GM21576 (cell line): ENCODE measurements around the gene RAD9A.
"Not testable (repeated sequence)": the region's sequence is repeated elsewhere in the genome, so short reads cannot be mapped to it uniquely, and the experiment has no call there.

Source experiments
- ATAC-seq: cut with Tn5 transposase; IDR thresholded peaks from one replicate; pipeline ENCODE4 v1.9.1; 2021; ENCODE audit warnings: mild to moderate bottlenecking, moderate library complexity; ENCODE audit not compliant: unreplicated experiment

RAD9A gene

DNA sequence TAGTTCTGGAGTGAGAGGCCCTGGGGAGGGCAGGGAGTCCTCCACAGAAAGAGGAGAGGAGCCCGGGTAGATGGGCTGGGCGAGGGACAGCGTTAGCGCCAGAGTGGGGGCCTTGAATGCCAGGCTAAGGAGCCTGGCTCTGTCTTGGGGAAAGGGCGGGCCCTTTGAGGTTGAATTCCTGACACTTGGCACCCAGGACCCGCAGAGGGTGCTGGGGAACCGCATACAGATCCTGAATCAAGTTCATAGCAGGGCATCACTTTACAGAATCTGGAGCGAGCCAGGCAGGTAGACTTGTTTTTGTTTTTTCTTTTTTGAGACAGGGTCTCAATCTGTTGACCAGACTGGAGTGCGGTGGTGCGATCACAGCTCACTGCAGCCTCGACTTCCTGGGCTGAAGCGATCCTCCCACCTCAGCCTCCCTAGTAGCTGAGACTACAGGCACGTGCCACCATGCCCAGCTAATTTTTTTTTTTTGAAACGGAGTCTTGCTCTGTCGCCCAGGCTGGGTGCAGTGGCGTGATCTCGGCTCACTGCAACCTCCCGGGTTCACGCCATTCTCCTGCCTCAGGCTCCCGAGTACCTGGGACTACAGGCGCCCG lies 29.7 kb downstream of the RAD9A start:
- ATAC-seq: no peak

DNA sequence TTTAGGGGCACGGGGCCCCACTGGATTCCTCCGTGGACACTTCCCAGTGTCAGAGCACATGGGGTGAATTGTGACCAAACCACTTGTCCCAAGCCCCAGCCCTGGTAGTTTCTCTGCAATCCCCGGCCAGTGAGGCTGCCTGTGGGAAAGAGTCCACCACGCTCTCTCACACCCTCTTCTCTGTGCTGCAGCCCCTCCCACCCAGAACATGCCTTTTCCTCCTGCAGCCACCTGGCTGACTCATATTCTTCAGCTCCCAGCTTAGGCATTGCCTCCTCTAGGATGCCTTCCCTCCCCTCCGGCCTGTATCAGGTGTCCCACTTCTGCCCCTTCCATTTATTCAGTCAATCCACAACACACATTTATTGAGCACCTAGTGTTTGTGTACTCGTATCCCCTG lies 31.1 kb downstream of the RAD9A start:
- no peak for ATAC-seq

DNA sequence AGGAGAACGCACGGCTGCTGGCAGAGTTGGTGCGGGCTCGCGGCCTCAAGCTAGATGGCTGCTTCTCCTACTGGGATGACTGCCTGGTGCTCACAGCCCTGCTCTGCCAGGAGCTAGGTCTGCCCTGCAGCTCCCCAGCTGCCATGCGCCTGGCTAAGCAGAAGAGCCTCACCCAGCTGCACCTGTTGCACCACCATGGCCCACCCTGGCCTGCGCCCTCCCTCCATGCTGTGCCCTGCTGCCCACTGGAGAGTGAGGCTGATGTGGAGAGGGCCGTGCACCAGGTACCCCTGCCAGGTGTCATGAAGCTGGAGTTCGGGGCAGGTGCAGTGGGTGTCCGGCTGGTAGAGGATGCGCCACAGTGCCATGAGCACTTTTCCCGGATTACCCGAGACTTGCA lies 31.7 kb downstream of the RAD9A start:
- ATAC-seq: no peak

DNA sequence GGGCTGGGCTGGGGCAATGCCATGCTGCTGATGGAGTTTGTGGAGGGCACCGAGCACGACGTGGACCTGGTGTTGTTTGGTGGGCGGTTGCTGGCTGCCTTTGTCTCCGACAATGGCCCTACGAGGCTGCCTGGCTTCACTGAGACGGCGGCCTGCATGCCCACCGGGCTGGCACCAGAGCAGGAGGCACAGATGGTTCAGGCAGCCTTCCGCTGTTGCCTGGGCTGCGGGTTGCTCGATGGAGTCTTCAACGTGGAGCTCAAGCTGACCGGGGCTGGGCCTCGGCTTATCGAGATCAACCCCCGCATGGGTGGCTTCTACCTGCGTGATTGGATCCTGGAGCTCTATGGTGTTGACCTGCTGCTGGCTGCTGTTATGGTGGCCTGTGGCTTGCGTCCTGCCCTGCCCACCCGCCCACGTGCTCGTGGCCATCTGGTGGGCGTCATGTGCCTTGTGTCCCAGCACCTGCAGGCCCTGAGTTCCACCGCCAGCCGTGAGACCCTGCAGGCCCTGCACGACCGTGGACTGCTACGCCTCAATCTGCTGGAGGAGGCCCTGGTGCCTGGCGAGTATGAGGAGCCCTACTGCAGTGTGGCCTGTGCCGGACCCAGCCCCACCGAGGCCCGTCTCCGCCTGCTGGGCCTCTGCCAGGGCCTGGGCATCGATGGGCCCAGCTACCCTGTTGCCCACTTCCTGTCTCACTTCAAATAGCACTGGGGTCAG lies 32.3 kb downstream of the RAD9A start:
- ATAC-seq: no peak

DNA sequence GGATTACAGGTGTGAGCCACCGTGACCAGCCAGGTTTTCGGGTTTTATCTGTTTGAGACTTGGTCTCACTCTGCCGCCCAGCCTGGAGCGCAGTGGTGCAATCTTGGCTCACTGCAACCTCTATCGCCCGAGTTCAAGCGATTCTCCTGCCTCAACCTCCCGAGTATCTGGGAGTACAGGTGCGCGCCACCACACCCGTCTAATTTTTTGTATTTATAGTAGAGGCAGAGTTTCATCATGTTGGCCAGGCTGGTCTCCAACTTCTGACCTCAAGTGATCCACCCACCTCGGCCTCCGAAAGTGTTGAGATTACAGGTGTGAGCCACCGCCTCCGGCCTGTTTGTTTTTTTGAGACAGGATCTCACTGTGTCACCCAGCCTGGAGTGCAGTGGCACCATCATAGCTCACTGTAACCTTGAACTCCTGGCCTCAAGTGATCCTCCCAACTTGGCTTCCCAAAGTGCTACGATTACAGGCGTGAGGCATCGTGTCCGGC lies 35.6 kb downstream of the RAD9A start:
- not testable (repeated sequence) for ATAC-seq

DNA sequence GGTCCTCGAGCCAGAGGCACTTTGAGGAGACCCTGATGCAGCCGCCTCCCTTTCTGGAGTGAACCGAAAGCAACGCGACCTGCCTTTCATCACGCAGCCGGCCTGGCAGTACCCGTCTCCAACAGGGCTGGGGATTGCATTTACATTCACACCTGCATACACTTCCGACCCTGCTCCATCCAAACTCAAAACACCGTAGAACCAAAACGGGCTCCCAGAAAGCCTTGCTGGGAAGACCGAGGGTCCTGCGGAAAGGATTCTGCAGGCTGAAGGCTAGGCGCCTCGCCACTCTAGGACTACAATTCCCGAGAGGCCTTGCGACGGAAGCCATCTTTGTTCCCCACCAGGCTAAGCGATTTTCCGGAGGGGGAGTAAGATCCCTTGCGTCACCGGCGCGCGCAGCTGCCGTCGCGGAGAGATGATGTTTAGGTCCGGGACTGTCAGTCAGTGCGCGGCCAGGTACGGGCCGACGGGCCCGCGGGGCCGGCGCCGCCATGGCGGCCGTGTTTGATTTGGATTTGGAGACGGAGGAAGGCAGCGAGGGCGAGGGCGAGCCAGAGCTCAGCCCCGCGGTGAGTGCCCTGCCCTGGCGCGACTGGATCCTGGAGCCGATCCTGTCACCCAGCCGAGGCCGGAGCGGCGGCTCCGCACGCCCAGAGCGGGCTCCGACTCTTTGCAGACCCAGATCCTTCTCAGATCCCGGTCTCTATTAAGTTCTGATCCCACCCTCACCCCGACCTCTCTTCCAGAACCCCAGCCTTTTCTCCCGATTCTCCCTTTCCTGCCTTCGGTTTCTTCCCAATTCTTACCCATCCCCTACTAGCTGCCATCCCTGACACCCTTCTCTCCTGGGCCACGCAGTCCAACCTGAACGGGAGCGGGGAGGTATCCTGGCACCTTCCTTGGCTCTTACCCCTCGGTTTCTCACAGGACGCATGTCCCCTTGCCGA lies 36.5 kb downstream of the RAD9A start, which contains the start of gene RPS6KB2:
Gene RPS6KB2 (plus strand): TSS at position 443 of the 950 bp plus-strand sequence. CDS start 52 bp downstream, at position 495.
- ATAC-seq: peak; percentile 74

DNA sequence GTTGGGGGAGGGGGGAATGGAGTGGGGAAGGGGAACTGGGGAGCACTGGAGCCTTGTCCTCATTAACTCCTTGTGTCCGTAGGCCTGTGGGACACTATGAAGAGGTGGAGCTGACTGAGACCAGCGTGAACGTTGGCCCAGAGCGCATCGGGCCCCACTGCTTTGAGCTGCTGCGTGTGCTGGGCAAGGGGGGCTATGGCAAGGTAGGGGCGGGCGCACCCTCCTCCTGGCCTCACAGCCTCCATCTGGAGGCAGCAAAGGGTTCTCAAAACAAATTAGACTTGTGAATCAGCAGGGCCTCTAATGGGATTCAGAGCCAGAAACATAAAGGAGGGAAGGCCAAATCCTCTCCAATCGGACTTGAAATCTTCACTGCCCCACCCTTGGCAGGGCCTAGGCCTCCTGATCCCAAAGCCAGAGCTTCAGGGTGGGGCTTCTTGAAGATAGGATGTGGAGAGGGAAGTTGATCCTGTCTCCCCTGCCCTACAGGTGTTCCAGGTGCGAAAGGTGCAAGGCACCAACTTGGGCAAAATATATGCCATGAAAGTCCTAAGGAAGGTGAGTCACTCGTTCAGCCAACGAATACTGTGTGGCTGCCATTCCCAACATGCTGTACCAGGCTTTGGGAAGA lies 37.4 kb downstream of the RAD9A start:
- ATAC-seq: no peak

DNA sequence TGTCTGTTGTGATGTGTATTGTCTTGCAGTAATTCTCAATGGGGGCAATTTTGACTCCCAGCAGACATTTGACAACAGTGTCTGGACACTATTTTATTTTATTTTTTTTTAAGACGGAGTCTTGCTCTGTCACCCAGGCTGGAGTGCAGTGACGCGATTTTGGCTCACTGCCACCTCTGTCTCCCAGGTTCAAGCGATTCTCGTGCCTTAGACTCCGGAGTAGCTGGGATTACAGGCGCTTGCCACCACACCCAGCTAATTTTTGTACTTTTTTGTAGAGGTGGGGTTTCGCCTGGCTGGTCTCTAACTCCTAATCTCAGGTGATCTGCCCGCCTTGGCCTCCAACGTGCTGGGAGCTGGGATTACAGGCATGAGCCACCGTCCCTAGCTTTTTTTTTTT lies 37.9 kb downstream of the RAD9A start:
- ATAC-seq: no peak

DNA sequence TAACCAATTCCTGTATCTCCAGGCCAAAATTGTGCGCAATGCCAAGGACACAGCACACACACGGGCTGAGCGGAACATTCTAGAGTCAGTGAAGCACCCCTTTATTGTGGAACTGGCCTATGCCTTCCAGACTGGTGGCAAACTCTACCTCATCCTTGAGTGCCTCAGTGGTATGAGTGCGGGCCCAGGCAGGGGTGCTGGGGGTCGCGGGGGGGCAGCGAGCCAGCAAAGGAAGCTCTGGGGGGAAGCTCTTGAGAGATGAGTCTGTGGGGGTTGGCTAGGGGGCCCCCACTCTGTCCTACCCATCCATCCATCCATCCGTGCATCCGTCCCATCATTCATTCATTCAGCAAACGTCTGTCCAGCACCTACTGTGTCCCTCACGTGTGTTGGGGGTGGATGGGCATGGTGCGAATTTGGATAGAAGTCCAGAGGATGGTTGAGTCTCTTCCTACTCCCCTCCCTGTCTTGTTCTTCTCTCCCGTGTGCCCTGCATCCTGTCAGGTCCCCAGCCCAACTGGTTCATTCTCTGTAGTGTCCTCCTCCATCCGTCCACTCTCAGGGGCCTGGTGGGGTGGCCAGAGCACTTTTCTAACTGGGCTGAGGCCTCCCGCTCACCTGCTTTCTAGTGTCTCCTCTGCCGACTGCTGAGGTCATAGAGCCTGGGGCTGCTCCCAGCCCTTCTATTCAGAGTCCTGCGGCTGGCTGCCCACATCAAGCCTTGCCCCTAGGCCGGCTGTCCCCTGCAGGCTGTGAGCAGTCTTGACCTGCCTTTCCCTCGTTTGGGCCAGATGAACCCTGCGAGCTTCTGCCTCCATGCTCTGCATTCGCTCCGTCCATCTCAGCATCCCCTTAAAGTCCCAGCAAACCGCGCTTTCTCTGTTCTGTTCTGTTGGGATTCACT lies 39.8 kb downstream of the RAD9A start:
- no peak for ATAC-seq

DNA sequence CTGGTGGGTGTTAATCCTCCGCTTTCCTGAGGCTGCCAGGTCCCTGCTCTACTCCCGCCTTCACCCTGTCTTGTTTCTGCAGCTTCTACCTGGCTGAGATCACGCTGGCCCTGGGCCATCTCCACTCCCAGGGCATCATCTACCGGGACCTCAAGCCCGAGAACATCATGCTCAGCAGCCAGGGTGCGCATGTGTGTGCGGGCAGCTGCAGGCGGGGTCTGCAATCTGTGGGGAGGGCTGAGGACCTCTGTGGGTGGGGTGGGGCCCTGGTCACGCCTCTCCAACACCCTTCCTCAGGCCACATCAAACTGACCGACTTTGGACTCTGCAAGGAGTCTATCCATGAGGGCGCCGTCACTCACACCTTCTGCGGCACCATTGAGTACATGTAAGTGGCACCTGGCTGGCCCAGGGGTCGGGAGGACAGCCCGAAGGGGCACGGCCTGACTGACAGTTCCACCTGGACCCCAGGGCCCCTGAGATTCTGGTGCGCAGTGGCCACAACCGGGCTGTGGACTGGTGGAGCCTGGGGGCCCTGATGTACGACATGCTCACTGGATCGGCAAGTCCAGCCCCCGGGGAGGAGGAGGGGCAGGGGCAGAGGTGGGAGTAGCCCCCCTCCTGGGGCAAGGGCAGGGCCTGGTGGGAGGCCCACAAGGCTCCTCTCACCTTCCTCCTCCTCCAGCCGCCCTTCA lies 41.0 kb downstream of the RAD9A start:
- ATAC-seq: no peak

DNA sequence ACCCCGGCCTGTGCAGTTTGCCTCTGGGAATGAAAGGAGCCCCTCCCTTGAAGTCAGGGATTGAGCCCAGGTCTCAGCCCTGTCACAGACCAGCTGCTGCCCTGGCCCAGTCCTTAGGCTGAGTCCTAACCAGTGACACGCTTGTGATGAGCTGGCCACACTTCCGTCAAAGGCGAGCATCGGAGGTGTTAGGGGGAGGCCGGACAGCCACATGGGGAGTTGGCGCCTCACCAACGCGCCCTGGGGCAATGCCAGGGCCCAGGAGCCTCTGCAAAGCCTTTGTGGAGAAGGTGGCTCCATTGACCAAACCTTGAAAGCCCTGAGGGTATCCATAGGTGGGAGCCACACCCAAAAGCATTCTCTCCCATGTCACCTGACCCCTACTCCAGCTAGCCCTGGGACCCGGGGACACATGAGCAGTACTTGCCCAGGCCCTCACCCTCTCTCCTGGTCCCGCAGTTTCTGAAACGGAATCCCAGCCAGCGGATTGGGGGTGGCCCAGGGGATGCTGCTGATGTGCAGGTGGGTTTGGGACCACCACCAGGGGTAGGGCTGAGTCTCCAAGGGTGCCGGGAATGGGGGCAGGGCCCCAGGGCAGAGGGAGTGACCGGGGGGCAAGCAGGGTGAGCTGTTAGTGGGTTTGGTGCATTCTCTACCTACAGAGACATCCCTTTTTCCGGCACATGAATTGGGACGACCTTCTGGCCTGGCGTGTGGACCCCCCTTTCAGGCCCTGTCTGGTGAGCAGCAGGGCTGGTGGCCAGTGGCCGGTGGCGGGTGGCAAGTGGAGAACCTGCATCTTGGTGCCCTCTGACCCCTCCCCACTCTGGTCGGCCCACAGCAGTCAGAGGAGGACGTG lies 42.0 kb downstream of the RAD9A start:
- no peak for ATAC-seq

DNA sequence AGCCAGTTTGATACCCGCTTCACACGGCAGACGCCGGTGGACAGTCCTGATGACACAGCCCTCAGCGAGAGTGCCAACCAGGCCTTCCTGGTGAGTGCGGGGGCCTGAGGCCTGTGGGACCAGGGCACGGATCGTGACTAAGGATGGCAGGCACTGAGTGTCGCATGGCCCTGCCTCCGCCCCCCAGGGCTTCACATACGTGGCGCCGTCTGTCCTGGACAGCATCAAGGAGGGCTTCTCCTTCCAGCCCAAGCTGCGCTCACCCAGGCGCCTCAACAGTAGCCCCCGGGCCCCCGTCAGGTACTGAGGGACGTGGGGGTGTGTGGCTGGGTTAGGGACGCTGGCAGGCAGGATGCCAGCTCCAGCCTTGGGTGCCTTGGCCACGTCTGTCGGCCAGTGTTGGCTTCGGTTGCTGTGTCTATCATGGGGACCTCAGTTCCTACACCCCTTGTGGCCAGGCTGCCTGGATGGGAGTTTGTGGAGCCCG lies 42.7 kb downstream of the RAD9A start:
- no peak for ATAC-seq

DNA sequence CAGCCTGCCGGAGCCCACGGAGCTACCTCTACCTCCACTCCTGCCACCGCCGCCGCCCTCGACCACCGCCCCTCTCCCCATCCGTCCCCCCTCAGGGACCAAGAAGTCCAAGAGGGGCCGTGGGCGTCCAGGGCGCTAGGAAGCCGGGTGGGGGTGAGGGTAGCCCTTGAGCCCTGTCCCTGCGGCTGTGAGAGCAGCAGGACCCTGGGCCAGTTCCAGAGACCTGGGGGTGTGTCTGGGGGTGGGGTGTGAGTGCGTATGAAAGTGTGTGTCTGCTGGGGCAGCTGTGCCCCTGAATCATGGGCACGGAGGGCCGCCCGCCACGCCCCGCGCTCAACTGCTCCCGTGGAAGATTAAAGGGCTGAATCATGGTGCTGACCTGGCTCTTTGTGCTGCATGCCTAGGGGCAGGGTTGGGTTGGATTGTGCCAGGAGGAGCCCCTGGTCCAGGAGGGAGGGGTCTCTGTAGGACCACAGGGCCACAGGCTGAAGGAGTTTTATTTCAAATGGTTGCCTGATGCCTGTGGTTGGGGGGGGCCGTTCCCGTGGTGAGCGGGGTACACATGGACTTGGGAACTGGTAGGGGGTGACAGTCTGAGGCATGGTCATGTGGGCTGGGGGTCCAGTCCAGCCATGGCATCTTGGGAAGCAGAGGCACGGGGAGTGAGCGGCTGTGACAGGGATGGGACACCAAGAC lies 43.4 kb downstream of the RAD9A start:
- no peak for ATAC-seq

DNA sequence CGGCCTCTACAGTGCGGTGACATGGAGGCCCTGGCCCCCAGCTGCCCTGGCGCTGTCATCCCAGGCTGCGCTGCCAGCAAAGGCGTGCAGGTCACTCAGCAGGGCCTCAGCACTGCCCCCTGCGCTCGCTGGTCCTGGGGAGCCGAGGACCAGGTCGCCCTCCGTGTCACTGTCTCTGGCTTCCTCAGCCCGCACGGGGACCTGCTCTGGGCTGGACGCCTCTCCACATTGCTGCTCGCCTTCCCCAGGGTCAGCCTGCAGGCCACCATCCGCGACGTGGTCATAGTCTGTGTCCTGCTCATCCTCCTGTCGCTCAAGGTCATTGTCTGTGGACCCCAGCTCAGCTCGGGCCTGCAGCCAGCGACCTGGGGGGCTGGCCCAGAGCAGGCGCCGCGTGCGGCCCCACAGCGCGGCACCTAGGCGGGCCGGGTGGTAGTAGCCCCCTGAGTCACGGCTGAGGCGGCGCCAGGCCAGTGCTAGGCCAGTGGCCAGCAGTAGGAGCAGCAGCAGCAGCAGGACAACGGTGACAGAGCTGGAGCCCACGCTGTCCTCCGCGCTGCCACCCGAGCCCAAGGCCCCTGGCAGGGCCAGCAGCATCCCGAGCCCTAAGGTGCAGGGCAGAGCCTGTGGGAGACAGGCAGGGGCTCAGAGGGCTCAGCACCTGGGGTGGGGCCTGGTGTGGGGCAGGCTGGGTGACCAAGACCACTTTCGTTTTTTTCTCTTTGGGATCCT lies 44.1 kb downstream of the RAD9A start:
- no peak for ATAC-seq

DNA sequence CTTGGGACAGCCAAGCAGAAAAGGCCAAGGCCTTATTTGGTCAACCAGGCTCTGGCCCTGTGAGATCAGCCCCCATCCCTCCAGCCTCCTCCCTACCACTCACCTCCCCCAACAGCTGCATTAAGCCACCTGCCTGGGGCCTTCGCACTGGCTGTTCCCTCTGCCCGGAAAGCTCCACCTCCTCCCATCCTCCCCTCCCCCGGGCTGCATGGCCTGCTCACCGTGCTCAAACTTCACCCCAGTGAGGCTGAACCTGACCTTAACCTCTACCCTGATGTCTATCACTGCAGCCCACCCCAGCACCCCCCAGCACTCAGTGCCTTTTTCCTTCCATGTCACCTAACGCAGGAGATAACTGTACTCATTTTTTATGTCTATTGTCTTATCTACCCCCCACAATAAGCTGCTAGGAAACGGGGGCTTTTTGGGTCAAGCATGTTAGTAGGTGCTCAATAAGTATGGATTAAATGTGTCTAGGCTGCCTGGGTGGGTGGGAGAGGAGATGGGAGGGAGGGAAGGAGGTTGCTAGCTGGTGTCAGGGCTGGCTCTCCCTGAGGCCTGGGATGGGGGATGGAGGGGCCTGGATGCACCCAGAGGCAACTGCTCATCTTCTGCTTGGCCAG lies 44.8 kb downstream of the RAD9A start:
- ATAC-seq: peak; percentile 34

DNA sequence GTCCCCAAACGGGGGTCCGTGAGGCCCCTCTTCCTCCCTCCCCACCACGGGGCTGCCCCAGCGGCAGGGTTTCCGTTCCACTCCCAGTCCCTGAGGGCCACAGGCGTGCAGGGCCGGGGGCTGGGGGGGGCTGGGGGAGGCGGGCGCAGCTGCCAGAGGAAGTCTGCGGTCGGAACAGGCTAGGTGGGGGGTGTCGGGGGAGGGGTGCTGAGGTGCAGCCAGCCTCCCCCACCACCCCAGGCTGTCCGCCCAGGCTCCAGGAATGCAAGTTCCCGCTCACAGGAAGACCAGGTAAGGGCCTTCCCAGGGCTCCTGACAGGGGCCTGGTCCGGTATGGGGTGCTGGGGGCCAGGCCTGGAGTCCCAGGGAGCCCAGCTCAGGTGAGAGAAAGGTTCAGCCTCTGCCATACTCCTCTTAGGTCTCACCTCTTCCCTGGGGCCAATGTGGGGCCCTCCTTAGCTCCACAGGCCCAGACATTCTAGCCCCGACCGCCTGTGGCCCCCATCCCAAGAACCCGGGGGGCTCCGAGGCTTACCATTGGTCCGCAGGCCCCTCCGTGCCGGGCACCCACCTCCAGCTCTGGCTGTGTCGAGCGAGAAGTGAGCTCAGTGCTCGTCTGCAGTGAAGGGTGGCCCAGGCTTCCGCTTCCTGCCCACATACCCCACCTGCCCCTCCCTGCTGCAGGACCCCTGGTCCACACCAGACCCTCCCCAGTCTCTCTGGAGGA lies 45.5 kb downstream of the RAD9A start, which contains the start of gene PTPRCAP:
Gene PTPRCAP (minus strand): TSS at position 601 of the 727 bp plus-strand sequence. CDS start 63 bp downstream, at position 538.
- no peak for ATAC-seq
